ENCODE data around the gene GNA14. TPM values are rescaled to one million over a fixed set of nuclear protein-coding genes. Genes with fewer than 3 reads are reported as not detected.
A peak's percentile ranks its signal among the peaks of the same experiment; 100 is the strongest.

The GNA14 gene
- total RNA-seq, 1 donor from 2014 or later = 0.22 TPM

GRCh38 chr9:77672183-77672582 lies 24.1 kb upstream of the GNA14 start:
- Mint-ChIP-seq H3K4me3 (ENCODE audit: unreplicated experiment) (no peak overlapping the region), H3K27ac (ENCODE audit: unreplicated experiment) (no peak overlapping the region)

GRCh38 chr9:77667151-77667550 lies 19.0 kb upstream of the GNA14 start:
- TF ChIP-seq CTCF (IDR thresholded peaks at IDR 0.05) = no peak
- H3K27ac Mint-ChIP-seq (ENCODE audit: unreplicated experiment) = no peak overlapping the region
- peaks cover 13% of the 10 kb centered on the region for H3K4me1 Mint-ChIP-seq (ENCODE audit: low read depth)
- no peak for DNase-seq (ENCODE audit: low spot score)
- no peaks in the 10 kb centered on the region for H3K27me3 Mint-ChIP-seq (ENCODE audit: low read depth)
- no peak overlapping the region for H3K4me3 Mint-ChIP-seq (ENCODE audit: unreplicated experiment)
- no peaks in the 10 kb centered on the region for H3K36me3 Mint-ChIP-seq (ENCODE audit: low read depth)
- H3K9me3 Mint-ChIP-seq (ENCODE audit: low read depth) = no peaks in the 10 kb centered on the region

More at GRCh38 chr9:77672183-77672582, 24.1 kb upstream of the GNA14 start:
- no peaks in the 10 kb centered on the region for H3K9me3 Mint-ChIP-seq (ENCODE audit: low read depth)
- no peaks in the 10 kb centered on the region for H3K36me3 Mint-ChIP-seq (ENCODE audit: low read depth)
- peaks cover 12% of the 10 kb centered on the region for H3K4me1 Mint-ChIP-seq (ENCODE audit: low read depth)
- no peak for TF ChIP-seq CTCF (IDR thresholded peaks at IDR 0.05)
- DNase-seq (ENCODE audit: low spot score) = no peak
- no peaks in the 10 kb centered on the region for H3K27me3 Mint-ChIP-seq (ENCODE audit: low read depth)

- Mint-ChIP-seq H3K9me3 (ENCODE audit: low read depth) (no peaks in the 10 kb centered on the region), H3K4me1 (ENCODE audit: low read depth) (peaks cover 16% of the 10 kb centered on the region), H3K4me3 (ENCODE audit: unreplicated experiment) (no peak overlapping the region), H3K27ac (ENCODE audit: unreplicated experiment) (peak overlapping the region; percentile 1), H3K36me3 (ENCODE audit: low read depth) (no peaks in the 10 kb centered on the region), H3K27me3 (ENCODE audit: low read depth) (no peaks in the 10 kb centered on the region)
- no peak for DNase-seq (ENCODE audit: low spot score)
- no peak for TF ChIP-seq CTCF (IDR thresholded peaks at IDR 0.05)
Measured at GRCh38 chr9:77663754-77664153, 15.6 kb upstream of the GNA14 start.

- Mint-ChIP-seq H3K4me3 (ENCODE audit: unreplicated experiment) (no peak overlapping the region), H3K4me1 (ENCODE audit: low read depth) (peaks cover 16% of the 10 kb centered on the region), H3K27me3 (ENCODE audit: low read depth) (no peaks in the 10 kb centered on the region), H3K9me3 (ENCODE audit: low read depth) (no peaks in the 10 kb centered on the region), H3K36me3 (ENCODE audit: low read depth) (no peaks in the 10 kb centered on the region), H3K27ac (ENCODE audit: unreplicated experiment) (no peak overlapping the region)
- DNase-seq (ENCODE audit: low spot score) = no peak
- no peak for TF ChIP-seq CTCF (IDR thresholded peaks at IDR 0.05)
Measured at GRCh38 chr9:77661566-77662085, 13.5 kb upstream of the GNA14 start.

GRCh38 chr9:77659926-77660325 lies 11.8 kb upstream of the GNA14 start:
- TF ChIP-seq CTCF (IDR thresholded peaks at IDR 0.05) = no peak
- DNase-seq (ENCODE audit: low spot score) = no peak

More at GRCh38 chr9:77659926-77660325, 11.8 kb upstream of the GNA14 start:
- no peak overlapping the region for H3K4me3 Mint-ChIP-seq (ENCODE audit: unreplicated experiment)
- no peaks in the 10 kb centered on the region for H3K36me3 Mint-ChIP-seq (ENCODE audit: low read depth)
- no peak overlapping the region for H3K27ac Mint-ChIP-seq (ENCODE audit: unreplicated experiment)
- peaks cover 16% of the 10 kb centered on the region for H3K4me1 Mint-ChIP-seq (ENCODE audit: low read depth)
- H3K27me3 Mint-ChIP-seq (ENCODE audit: low read depth) = no peaks in the 10 kb centered on the region
- H3K9me3 Mint-ChIP-seq (ENCODE audit: low read depth) = no peaks in the 10 kb centered on the region

Measured in chondrocyte (in vitro differentiated cells).